HG02870 (cell line): ENCODE measurements around the gene AXL.
A peak's percentile ranks its signal among the peaks of the same experiment; 100 is the strongest.

ENCODE experiments used
- ATAC-seq: cut with Tn5 transposase; IDR thresholded peaks from one replicate; pipeline ENCODE4 v1.9.1; 2021; ENCODE audit warnings: mild to moderate bottlenecking, moderate library complexity; ENCODE audit not compliant: unreplicated experiment

The AXL gene

GRCh38 chr19:41233748-41234240, 14.8 kb downstream of the AXL start:
- no peak for ATAC-seq

- ATAC-seq = no peak
These were observed 15.6 kb downstream of the AXL start for GRCh38 chr19:41234512-41235168.

GRCh38 chr19:41235480-41235879, 16.5 kb downstream of the AXL start:
- ATAC-seq = no peak

- ATAC-seq = no peak
These were observed 19.2 kb downstream of the AXL start for GRCh38 chr19:41238244-41238643.

GRCh38 chr19:41239363-41239762, 20.3 kb downstream of the AXL start:
- ATAC-seq = no peak

- no peak for ATAC-seq
These were observed 21.0 kb downstream of the AXL start for GRCh38 chr19:41239961-41240574.

- no peak for ATAC-seq
These were observed 22.8 kb downstream of the AXL start for GRCh38 chr19:41241859-41242258.

- no peak for ATAC-seq
These were observed 25.1 kb downstream of the AXL start for GRCh38 chr19:41244117-41244516.

- no peak for ATAC-seq
These were observed 26.8 kb downstream of the AXL start for GRCh38 chr19:41245843-41246242.

- ATAC-seq = no peak
These were observed 29.9 kb downstream of the AXL start for GRCh38 chr19:41248895-41249294.

GRCh38 chr19:41249707-41250423, 30.8 kb downstream of the AXL start:
- ATAC-seq = no peak

- ATAC-seq = no peak
These were observed 34.6 kb downstream of the AXL start for GRCh38 chr19:41253660-41254059.

GRCh38 chr19:41255171-41255570, 36.1 kb downstream of the AXL start:
- no peak for ATAC-seq

GRCh38 chr19:41261474-41262190, 42.6 kb downstream of the AXL start:
- no peak for ATAC-seq

- no peak for ATAC-seq
These were observed 44.2 kb downstream of the AXL start for GRCh38 chr19:41263042-41263849.

GRCh38 chr19:41263850-41264580, 45.0 kb downstream of the AXL start, which contains the start of gene HNRNPUL1:
TSS of gene HNRNPUL1 (plus strand) at chr19:41264372. CDS start at chr19:41264504, 132 bp downstream.
- ATAC-seq = peak; percentile 71

- no peak for ATAC-seq
These were observed 45.8 kb downstream of the AXL start for GRCh38 chr19:41264581-41265394.

GRCh38 chr19:41265395-41266153, 46.6 kb downstream of the AXL start:
- no peak for ATAC-seq
